Testis (tissue), 2 donors: ENCODE data around the gene IFITM10.

Experiments
- POLR2A ChIP-seq: fragments of 450-650 bp; IDR thresholded peaks from one replicate; pipeline ENCODE4 v1.6.1; 2017; ENCODE audit warnings: antibody characterized with exemption, mild to moderate bottlenecking, moderate library complexity
- TF ChIP-seq, protein P1 (sequence below), 3 experiments: fragments of 450-650 bp in 2 of 3; fragments of 200-600 bp in 1 of 3; sonication (generic) in 1 of 3; IDR thresholded peaks; one replicate each; pipeline ENCODE4 v1.5.1; 2016 to 2019; ENCODE audit warnings: antibody characterized with exemption in 3 of 3, mild to moderate bottlenecking in 2 of 3, moderate library complexity in 1 of 3

- TF ChIP-seq, protein P1, sequence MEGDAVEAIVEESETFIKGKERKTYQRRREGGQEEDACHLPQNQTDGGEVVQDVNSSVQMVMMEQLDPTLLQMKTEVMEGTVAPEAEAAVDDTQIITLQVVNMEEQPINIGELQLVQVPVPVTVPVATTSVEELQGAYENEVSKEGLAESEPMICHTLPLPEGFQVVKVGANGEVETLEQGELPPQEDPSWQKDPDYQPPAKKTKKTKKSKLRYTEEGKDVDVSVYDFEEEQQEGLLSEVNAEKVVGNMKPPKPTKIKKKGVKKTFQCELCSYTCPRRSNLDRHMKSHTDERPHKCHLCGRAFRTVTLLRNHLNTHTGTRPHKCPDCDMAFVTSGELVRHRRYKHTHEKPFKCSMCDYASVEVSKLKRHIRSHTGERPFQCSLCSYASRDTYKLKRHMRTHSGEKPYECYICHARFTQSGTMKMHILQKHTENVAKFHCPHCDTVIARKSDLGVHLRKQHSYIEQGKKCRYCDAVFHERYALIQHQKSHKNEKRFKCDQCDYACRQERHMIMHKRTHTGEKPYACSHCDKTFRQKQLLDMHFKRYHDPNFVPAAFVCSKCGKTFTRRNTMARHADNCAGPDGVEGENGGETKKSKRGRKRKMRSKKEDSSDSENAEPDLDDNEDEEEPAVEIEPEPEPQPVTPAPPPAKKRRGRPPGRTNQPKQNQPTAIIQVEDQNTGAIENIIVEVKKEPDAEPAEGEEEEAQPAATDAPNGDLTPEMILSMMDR (IDR thresholded peaks at IDR 0.05): no peak
- TF ChIP-seq POLR2A: no peak
Measured at GRCh38 chr11:1740786-1741530, 9.4 kb downstream of the IFITM10 start.
